Astrocyte (in vitro differentiated cells and primary cell): ENCODE results near the gene TUBA4B. TPM values are rescaled to one million over a fixed set of nuclear protein-coding genes. Genes with fewer than 3 reads are reported as not detected.

Experiments
- DNase-seq: peaks from one replicate; pipeline ENCODE4 v3.0.0-alpha.2; 2010; ENCODE audit warnings: low read depth
- FAIRE-seq: peaks from 2 replicates; lab custom pipeline; 2011; peaks lifted over from hg19 to GRCh38; lab: Jason Lieb, UNC
- H2AFZ ChIP-seq: 2 replicates; pipeline ENCODE4 v1.6.0; 2012; ENCODE audit warnings: low read depth, low read length, inconsistent platforms
- H3K27ac ChIP-seq: 2 replicates; pipeline ENCODE4 v1.5.1; 2011; ENCODE audit warnings: low read depth, low read length, inconsistent platforms
- H3K27me3 ChIP-seq: 2 replicates; pipeline ENCODE4 v1.6.0; 2011; ENCODE audit warnings: low read length, inconsistent platforms; ENCODE audit not compliant: insufficient read depth
- H3K36me3 ChIP-seq: 2 replicates; pipeline ENCODE4 v1.5.1; 2011; ENCODE audit warnings: low read length, inconsistent platforms; ENCODE audit not compliant: insufficient read depth
- H3K4me1 ChIP-seq: 2 replicates; pipeline ENCODE4 v1.5.1; 2011; ENCODE audit warnings: low read length, inconsistent platforms; ENCODE audit not compliant: insufficient read depth
- H3K4me2 ChIP-seq: 2 replicates; pipeline ENCODE4 v1.6.0; 2012; ENCODE audit warnings: low read length, inconsistent platforms
- H3K4me3 ChIP-seq: 2 replicates; pipeline ENCODE4 v1.5.1; 2011; ENCODE audit warnings: low read depth, mild to moderate bottlenecking, low read length, inconsistent platforms; ENCODE audit not compliant: insufficient read depth
- H3K79me2 ChIP-seq: 2 replicates; pipeline ENCODE4 v1.6.0; 2012; ENCODE audit warnings: mild to moderate bottlenecking, low read length, inconsistent platforms; ENCODE audit not compliant: insufficient read depth
- H3K9ac ChIP-seq: 2 replicates; pipeline ENCODE4 v1.6.0; 2012; ENCODE audit warnings: mild to moderate bottlenecking, low read length, inconsistent platforms
- H3K9me3 ChIP-seq: 2 replicates; pipeline ENCODE4 v1.5.1; 2012; ENCODE audit warnings: low read depth, mild to moderate bottlenecking, low read length, inconsistent platforms; ENCODE audit not compliant: insufficient read depth
- H4K20me1 ChIP-seq: 2 replicates; pipeline ENCODE4 v1.6.0; 2012; ENCODE audit warnings: low read length, inconsistent platforms; ENCODE audit not compliant: insufficient read depth
- H3K27ac Mint-ChIP-seq: one replicate; pipeline ENCODE4 v1.8.0; 2021; ENCODE audit warnings: mild to moderate bottlenecking, mixed read lengths; ENCODE audit not compliant: unreplicated experiment
- H3K27me3 Mint-ChIP-seq: one replicate; pipeline ENCODE4 v1.8.0; 2021; ENCODE audit warnings: low read depth, mixed read lengths; ENCODE audit not compliant: unreplicated experiment
- H3K36me3 Mint-ChIP-seq: one replicate; pipeline ENCODE4 v1.8.0; 2021; ENCODE audit warnings: low read depth, mixed read lengths; ENCODE audit not compliant: unreplicated experiment
- H3K4me1 Mint-ChIP-seq: one replicate; pipeline ENCODE4 v1.8.0; 2021; ENCODE audit warnings: low read depth, mixed read lengths; ENCODE audit not compliant: unreplicated experiment
- H3K4me3 Mint-ChIP-seq: one replicate; pipeline ENCODE4 v1.8.0; 2021; ENCODE audit warnings: mild to moderate bottlenecking, moderate library complexity, mixed read lengths; ENCODE audit not compliant: unreplicated experiment
- H3K9me3 Mint-ChIP-seq: one replicate; pipeline ENCODE4 v1.8.0; 2021; ENCODE audit warnings: mild to moderate bottlenecking, mixed read lengths; ENCODE audit not compliant: unreplicated experiment
- CTCF ChIP-seq: IDR thresholded peaks from 2 replicates; pipeline ENCODE4 v1.5.1; 2011; ENCODE audit warnings: low read depth, mild to moderate bottlenecking, inconsistent platforms, low read length, moderate library complexity; ENCODE audit not compliant: insufficient read depth
- EZH2 ChIP-seq: IDR thresholded peaks from 2 replicates; pipeline ENCODE4 v1.6.1; 2012; ENCODE audit warnings: mild to moderate bottlenecking, low read length, inconsistent platforms; ENCODE audit not compliant: insufficient read depth
- total RNA-seq: library from RNA; stranded (reverse); gene quantifications from 2 replicates; pipeline ENCODE4 v1.2.1, GENCODE V29; 2021

The TUBA4B gene
- total RNA-seq, 1 donor from 2014 or later = not detected

- TF ChIP-seq CTCF = no peak
- TF ChIP-seq EZH2 = no peak
- H3K27ac ChIP-seq = peak within 1 kb of the TSS; percentile 86
- no peak for FAIRE-seq
- peak within 1 kb of the TSS; percentile 98 for H3K27ac Mint-ChIP-seq
- H3K27me3 ChIP-seq = no peaks in the 10 kb centered on the region
- peak within 1 kb of the TSS; percentile 99 for H3K4me2 ChIP-seq
- peaks cover 24% of the 10 kb centered on the region for H3K36me3 Mint-ChIP-seq
- no peaks in the 10 kb centered on the region for H3K9me3 Mint-ChIP-seq
- peaks cover 10% of the 10 kb centered on the region for H3K4me1 Mint-ChIP-seq
- peaks cover 10% of the 10 kb centered on the region for H4K20me1 ChIP-seq
- H3K9ac ChIP-seq = peak within 1 kb of the TSS; percentile 90
- peak within 1 kb of the TSS; percentile 83 for H2AFZ ChIP-seq
- H3K9me3 ChIP-seq = no peaks in the 10 kb centered on the region
- H3K36me3 ChIP-seq = peaks cover 25% of the 10 kb centered on the region
- DNase-seq = peak; percentile 98
- peak within 1 kb of the TSS; percentile 93 for H3K4me3 ChIP-seq
- H3K79me2 ChIP-seq = peaks cover 35% of the 10 kb centered on the region
- H3K27me3 Mint-ChIP-seq = no peaks in the 10 kb centered on the region
- peaks cover 20% of the 10 kb centered on the region for H3K4me1 ChIP-seq
- peak within 1 kb of the TSS; percentile 100 for H3K4me3 Mint-ChIP-seq
Observed at GRCh38 chr2:219229305-219230058, 23.6 kb upstream of the TUBA4B start, which contains the start of the genes ANKZF1 and ATG9A. Gene ANKZF1 (plus strand): TSS chr2:219229806. CDS start chr2:219230258, 452 bp downstream. Gene ATG9A (minus strand): TSS chr2:219229636. CDS start chr2:219228024, 1,612 bp downstream.

GRCh38 chr2:219230059-219230540 is 22.9 kb upstream of the TUBA4B start:
- no peaks in the 10 kb centered on the region for H3K9me3 ChIP-seq
- peak overlapping the region; percentile 93 for H3K4me2 ChIP-seq
- H4K20me1 ChIP-seq = peaks cover 10% of the 10 kb centered on the region
- Mint-ChIP-seq H3K9me3 (no peaks in the 10 kb centered on the region), H3K4me3 (peak overlapping the region; percentile 100), H3K27me3 (no peaks in the 10 kb centered on the region), H3K27ac (peak overlapping the region; percentile 98), H3K36me3 (peaks cover 22% of the 10 kb centered on the region), H3K4me1 (peaks cover 10% of the 10 kb centered on the region)
- TF ChIP-seq CTCF (no peak), EZH2 (no peak)
- H3K27me3 ChIP-seq = no peaks in the 10 kb centered on the region
- H3K27ac ChIP-seq = peak overlapping the region; percentile 72
- H3K9ac ChIP-seq = peak overlapping the region; percentile 90
- peaks cover 21% of the 10 kb centered on the region for H3K36me3 ChIP-seq
- peaks cover 35% of the 10 kb centered on the region for H3K79me2 ChIP-seq
- H3K4me3 ChIP-seq = peak overlapping the region; percentile 93
- DNase-seq = peak; percentile 24
- peaks cover 20% of the 10 kb centered on the region for H3K4me1 ChIP-seq
- peak overlapping the region; percentile 83 for H2AFZ ChIP-seq
- FAIRE-seq = no peak

- Histone ChIP-seq H3K9me3 (no peaks in the 10 kb centered on the region), H3K4me1 (peaks cover 8% of the 10 kb centered on the region), H3K79me2 (peaks cover 11% of the 10 kb centered on the region), H3K4me2 (no peak overlapping the region), H3K36me3 (peaks cover 31% of the 10 kb centered on the region), H3K27me3 (no peaks in the 10 kb centered on the region), H3K9ac (no peak overlapping the region), H4K20me1 (no peaks in the 10 kb centered on the region), H3K4me3 (no peak overlapping the region), H3K27ac (no peak overlapping the region), H2AFZ (no peak overlapping the region)
- Mint-ChIP-seq H3K27me3 (no peaks in the 10 kb centered on the region), H3K4me3 (no peak overlapping the region), H3K27ac (no peak overlapping the region), H3K9me3 (no peaks in the 10 kb centered on the region), H3K36me3 (peaks cover 32% of the 10 kb centered on the region), H3K4me1 (peaks cover 5% of the 10 kb centered on the region)
- no peak for TF ChIP-seq EZH2
- TF ChIP-seq CTCF = no peak
- DNase-seq = no peak
- no peak for FAIRE-seq
Observed at GRCh38 chr2:219234331-219234730, 18.7 kb upstream of the TUBA4B start.
